Skin epidermis (tissue), 12 donors: Measurements from ENCODE around the gene ACP1.

Source experiments
- H3K27ac ChIP-seq, 21 experiments: fragments of 200-600 bp; sonication (generic) in 11 of 21; one replicate each; pipeline ENCODE4 v1.5.0; 2020; ENCODE audit warnings: mild to moderate bottlenecking in 3 of 21, inconsistent platforms in 2 of 21, moderate library complexity in 2 of 21
- H3K4me3 ChIP-seq, 7 experiments: fragments of 200-600 bp; sonication (generic) in 2 of 7; one replicate each; pipeline ENCODE4 v1.5.0; 2020; ENCODE audit warnings: inconsistent platforms in 2 of 7, mild to moderate bottlenecking in 2 of 7, moderate library complexity in 1 of 7

The ACP1 gene

DNA sequence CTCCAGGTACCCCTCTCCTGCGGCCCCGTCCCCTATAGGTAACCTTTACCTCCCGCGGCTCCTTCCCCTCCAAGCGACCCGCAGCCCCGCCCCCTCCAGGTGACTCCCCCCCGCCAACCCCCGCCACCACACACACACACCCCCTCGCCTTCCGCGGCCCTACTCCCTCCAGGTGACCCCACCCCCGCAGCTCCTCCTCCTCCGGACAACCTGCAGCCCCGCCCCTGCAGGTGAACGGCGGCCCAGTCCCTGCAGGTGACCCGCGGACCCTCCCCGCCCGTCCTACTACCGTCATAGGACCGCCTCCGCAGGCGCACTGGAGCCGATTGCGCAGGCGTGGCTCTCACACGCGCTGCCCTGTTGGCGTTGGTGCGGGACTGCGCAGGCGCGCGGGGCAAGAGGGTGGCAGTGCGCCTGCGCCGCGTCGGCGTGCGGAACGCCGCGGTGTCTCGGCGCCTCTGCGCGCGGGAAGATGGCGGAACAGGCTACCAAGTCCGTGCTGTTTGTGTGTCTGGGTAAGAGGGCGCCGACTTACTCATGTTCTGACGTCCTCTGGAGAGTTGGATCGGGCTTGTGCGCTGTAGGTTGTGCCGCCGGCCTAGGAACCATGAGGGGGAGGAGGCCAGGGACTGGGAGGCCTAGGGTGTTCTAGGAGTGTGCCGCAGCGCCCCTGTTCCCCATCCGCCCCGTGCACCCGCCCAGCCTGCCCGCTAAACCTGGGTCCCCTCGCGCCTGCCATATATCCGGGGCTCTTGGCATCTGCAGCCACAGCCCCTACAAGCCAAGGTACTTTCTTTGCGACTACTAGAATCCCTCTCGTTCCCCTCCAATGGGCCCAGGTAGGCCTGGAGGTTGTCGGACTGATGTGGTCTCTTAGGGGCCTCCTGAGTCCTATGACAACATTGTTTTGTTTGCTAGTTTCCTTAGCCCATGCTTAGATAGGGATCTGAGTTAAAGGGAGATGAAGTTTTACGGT, at the start of gene ACP1:
Gene ACP1 (plus strand): TSS at position 455 of the 976 bp plus-strand sequence. CDS start 18 bp downstream, at position 473.
- H3K27ac ChIP-seq: peak within 1 kb of the TSS; percentile 66 to 94 (median 90)
- peak within 1 kb of the TSS; percentile 69 to 92 (median 83) for H3K4me3 ChIP-seq

DNA sequence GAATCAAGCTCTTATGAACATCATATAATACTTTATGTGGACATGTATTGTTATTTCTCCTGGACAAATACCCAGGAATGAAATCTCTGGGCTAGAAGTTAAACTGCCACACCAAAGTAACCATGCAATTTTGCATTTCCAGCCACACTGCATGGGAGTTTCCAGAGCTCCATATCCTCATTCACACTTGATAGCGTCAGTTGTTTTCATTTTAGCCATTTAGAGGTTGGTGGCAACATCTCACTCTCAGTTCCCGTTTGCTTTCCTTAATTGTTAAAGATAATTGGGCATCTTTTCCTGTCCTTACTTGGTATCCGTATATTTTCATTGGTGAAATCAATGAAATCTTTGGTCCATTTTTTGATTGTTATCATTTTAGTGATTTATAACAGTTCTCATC, 48.7 kb upstream of the ACP1 start:
- H3K4me3 ChIP-seq: no peak overlapping the region
- no peak overlapping the region for H3K27ac ChIP-seq

DNA sequence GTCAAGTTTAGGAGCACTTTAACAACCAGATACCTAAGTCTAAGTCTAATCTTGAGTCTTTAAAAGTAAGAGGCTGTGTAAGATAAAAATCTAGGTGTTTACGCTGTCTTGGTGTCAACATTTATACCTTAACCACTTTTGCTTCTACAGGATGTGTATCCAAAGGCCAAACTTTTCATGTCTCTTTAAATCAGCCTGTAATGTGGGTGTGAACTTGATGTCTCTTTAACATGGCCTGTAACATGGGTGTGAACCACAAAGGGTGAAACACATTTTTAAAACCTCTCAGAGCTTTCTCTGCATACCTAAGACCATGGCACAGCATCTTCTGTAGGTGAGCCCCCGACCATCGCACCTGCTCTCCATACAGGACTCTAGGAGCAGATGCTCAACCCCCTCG, 41.3 kb upstream of the ACP1 start:
- Histone ChIP-seq H3K27ac (no peak overlapping the region), H3K4me3 (no peak overlapping the region)

DNA sequence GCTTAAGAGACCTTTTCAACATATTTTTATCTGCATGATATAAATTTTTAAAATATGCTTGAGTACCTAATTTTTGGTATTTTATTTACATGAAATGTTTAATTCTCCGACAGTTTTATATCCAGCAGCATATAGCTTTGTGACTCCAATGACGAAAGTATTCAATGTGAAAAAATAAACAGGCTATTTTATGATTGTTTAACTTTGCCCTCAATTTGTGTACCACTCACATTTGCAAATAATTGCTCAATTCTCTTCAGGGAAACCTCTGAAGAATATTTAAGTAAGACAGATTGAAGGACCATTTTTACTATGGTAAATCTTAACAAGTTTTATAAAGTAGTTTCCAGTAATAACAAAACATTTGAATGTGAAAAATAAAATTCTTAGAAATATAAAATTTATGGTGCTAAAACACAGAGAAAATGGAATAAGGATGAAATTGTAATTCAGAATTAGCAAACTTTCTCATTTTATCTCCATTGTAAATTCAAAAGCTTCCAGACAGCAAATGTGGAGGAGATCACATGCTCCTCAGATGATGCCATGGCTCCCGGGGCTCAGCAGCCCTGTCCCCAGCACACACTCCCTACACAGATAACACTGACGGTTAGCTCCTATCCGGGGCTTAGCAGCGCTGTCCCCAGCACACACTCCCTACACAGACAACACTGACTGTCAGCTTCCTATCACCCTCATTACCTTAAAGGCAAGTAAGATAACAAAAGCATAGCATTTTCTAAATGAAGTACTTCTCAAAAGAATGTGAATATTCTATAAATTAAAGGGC, 40.6 kb upstream of the ACP1 start:
- no peak overlapping the region for H3K4me3 ChIP-seq
- no peak overlapping the region for H3K27ac ChIP-seq

DNA sequence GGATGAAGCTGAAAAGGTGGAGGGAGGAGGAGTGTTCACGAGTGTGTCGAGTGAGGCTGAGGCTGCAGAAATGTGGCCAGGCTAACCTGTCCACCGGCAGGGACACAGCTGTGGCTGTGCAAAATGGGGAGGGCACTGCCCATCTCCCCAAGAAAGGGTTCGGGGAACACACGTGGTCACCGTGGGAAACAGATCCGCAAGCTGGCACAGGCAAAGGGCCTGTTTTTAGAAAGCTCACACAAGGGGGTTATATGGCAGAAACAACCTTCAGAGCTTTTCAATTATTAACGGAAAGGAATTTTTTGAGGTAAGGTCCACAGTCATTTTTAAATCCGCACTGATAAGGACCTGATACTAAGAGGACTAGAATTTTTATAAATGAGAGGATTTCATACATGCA, 36.6 kb upstream of the ACP1 start:
- Histone ChIP-seq H3K4me3 (no peak overlapping the region), H3K27ac (no peak overlapping the region)

DNA sequence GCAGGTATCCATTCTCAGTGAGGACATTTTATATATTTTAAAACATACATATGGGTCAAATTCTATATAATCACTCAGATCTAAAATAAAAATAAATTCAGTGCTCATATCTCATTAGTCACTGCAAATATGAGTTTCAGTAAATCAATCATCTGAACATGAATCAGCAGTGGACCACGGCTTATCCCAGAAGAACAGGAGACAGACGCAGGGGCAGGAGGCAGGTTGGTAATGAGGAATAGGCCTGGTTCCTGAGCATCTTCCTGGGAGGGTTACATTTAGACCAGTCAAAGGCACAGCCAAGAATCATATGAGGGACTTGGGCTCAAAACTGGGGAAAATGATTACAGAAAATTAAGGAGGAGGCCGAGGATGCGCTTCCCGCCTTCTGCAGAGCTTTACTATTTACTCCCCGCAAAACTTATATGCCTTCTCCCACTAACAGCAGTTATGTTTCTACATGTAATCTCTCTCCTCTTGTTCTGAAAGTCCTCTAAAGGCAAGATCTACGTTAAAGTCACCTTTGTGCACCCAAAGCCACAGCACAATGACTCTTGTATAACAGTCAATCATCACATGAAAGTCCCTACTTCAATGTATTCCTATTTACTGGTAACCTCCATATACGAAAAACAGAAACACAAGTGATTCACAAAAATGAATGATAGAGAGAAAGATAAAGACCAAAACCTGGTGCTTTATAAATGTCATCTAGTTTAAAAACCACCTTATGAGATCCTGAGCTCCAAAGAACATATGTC, 36.0 kb upstream of the ACP1 start:
- no peak overlapping the region for H3K27ac ChIP-seq
- H3K4me3 ChIP-seq: no peak overlapping the region

DNA sequence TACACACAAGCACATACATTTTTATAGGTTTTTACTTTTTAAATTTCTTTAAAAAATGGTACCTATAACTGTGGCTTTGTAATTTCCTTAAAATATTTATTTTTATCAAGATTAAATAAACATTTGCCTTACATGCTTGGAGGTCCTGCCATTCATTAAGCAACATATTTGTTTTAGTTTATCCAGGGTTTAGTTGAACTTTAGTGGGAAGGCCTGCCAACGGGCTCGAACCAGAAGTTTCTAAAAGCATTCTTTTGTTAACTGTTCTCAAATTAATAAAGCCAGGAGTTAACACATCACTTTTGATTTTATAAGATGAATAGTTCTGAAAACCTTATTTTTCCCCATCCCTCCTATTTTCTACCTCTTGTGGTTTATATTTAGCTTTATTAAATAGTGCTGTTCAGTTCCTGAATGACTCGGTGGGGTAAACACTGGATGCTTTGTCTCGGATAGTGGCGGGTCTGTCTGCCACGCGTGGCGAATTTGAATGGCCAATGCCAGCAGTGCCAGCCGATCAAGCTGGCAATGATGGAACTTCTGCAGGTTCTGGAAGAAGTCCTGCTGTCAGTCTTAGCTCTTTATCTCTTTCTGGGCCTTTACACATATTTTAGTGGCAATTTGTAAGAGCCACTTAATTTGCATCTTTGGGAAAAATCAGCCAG, 33.1 kb upstream of the ACP1 start:
- H3K4me3 ChIP-seq: no peak overlapping the region
- no peak overlapping the region for H3K27ac ChIP-seq

DNA sequence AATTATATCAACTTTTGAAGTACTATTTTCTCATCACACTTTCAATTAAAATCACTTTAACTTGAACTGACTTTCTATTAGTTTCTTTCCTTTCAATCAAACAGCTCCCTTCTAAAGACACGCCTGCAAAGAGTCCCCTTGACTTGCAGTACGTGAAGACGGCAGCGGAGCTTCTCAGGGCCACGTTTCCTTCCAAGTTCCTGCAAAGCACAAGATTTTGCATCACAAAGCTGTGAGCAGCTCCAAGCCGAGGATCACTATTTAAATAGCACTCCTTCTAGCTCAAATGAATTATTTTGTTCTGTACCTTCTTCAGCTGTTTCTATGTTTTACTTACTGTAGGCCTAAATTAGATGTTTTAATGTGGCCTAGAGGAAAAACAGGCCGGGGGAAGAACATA, 31.7 kb upstream of the ACP1 start:
- Histone ChIP-seq H3K27ac (no peak overlapping the region), H3K4me3 (no peak overlapping the region)

DNA sequence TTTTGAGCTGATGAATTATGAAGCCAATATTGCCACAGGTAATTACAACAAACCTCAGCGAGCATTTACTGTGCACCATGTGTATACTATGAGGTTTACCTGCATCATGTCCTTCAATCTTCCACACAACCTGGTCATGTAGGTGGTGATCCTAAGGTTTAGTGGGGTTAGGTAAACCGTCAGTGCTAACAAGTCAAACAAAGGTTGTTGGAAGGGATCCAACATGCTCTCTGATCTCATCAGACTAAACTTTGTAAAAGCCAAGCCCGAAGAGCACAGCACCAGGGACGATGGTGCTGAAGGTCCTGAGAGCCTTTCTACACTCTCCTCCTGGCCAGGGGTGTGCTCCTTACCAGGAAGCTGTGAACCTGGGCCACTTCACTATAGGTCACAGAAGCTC, 30.3 kb upstream of the ACP1 start:
- no peak overlapping the region for H3K4me3 ChIP-seq
- H3K27ac ChIP-seq: no peak overlapping the region

DNA sequence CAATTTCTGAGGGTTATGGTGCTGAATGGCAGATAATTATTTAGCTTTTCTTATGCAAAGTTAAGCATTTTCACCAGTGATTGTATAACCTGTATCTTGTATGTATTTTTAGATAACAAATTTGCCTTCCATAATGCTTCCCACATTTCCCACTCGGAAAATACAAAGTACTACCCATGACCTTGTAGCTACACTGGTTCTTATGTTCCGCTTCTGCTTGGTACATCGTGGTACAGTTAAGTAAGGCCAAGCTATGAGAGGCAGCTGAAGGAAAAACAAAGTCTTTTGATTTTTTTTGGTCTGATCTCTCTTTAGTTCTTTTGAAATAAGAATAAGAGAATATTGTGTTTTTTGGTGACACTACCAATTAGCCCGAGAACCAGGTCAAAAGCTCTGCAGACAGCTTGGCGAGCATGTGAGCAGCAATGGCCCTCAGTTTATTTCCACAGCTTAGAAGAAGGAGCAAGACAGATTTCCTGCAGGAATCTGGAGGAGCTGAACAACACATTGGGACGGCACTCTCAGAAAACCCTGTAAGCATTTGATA, 27.7 kb upstream of the ACP1 start:
- Histone ChIP-seq H3K27ac (no peak overlapping the region), H3K4me3 (no peak overlapping the region)

DNA sequence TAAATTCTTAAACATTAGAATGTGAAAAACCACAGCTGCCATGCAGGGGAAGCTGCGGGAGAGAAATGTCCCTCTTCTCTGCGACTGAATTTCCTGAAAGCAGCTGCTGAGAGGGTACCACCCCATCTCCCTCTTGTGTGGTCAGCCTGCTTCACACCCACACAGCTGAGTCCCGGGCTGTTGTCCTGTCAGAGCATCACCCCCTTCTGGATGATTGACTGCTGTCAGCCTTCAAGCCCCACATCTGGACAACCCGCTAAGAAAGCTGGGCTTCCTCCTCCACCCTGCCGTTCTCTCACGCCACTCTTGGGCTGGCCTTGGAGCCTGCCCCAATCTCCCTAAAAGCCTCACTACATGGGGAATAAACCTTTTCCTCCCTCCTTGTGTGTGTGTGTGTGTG, 26.9 kb upstream of the ACP1 start:
- H3K4me3 ChIP-seq: no peak overlapping the region

DNA sequence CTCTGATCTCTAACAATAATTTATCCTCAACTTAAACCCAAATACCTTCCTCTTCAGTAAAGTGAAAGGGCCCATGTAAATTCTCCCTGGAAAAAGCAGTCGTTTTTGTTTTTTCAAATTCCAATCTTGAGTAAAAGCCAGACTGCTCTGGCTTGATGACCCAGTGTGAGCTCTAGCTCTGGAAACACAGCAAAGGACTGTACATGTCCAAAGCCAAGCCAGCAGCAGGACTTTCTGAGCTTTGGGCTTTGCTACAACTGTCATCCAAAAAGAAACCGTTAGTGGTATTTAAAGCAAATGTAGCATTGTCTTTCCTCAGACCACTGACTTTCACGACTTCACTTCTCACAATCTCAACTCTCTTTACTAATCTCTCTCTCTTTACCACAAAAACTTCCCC, 26.3 kb upstream of the ACP1 start:
- H3K27ac ChIP-seq: no peak overlapping the region
- no peak overlapping the region for H3K4me3 ChIP-seq

More for the DNA sequence above, 26.9 kb upstream of the ACP1 start:
- no peak overlapping the region for H3K27ac ChIP-seq

DNA sequence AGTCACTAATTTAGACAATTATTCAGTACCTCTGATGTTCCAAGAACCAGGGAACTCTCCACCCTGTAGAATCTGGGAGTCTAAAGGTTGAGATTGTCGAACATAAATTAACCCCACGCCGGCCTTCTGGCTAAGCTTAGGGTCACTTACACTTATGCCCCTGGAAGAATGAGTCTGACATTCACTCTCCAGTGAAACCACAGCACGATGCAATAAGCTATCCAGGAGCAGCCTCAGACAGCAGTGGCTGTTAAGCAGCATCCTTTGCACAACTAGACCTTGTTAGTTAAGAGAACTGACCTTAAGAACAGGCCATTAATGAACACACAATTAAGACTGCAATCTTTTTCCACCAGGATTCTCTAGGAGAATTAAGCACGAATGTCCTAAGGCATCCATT, 25.9 kb upstream of the ACP1 start:
- no peak overlapping the region for H3K27ac ChIP-seq
- no peak overlapping the region for H3K4me3 ChIP-seq

DNA sequence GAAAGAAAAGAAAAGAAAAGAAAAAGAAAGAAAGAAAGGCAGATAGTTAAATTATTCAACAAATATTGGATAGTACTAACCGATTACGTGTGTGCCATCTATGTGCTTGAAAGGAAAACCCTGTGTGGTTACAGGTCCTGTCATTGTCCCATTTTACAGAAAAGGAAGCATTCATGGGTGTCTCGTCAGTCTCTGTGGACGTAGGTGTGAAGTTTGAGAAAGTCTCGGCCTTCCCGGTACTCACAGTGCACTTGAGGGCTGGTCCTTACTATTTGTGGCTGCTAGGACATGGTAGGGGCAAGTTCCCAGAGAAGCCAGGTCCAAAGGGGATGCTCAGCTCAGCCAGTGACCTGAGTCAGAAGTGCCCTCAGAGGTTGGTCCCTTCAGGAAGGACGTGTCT, 20.2 kb upstream of the ACP1 start:
- H3K4me3 ChIP-seq: no peak overlapping the region
- H3K27ac ChIP-seq: no peak overlapping the region

DNA sequence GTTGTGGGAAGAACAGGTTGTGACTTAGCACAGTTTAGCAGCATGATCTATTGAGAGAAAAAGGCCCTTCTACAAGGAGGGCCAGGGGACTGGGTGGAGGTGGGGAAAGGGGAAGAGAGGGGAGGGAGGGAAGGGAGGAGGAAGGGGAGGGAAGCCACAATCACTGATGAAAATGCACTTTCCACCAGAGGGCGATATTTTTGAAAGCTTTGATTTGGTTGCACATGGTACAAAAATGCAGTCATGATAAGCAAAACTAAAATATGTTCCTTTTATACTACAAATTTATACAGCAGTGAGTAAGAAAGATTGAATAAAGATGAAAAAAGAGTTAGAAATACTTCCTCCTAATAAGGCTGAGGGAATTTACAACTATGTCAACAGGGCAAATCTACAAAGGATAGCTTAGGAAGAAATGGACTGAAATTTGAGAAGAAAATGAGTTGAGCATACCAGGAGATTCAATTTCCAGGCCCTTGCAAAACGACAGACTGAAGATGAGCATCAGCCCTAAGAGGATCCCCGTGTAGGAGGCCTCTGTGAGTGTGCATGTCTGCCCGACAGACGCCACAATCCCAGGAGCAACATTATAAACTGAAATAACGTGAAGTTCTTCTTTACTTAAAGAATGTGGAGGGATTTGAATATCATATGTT, 18.1 kb upstream of the ACP1 start:
- H3K4me3 ChIP-seq: no peak overlapping the region
- no peak overlapping the region for H3K27ac ChIP-seq

DNA sequence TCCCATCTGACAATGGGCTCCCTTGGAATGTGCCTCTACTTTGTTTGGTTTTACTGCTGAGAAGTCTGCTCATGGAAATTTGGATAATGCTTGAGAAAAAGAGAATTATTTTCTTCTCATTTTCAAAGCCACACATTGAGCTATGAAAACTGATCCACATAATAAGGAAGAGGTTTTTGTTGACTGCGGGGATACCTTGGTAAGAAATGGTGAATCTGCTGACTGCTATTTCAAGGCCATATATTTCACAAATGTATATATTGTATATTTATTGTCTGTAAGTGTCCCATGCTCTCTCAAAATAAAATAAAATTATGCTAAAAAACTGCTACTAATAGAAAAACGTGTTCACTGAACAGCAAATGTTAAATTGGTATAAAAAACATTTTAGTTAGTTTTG, 16.0 kb upstream of the ACP1 start:
- H3K4me3 ChIP-seq: no peak overlapping the region
- H3K27ac ChIP-seq: no peak overlapping the region

DNA sequence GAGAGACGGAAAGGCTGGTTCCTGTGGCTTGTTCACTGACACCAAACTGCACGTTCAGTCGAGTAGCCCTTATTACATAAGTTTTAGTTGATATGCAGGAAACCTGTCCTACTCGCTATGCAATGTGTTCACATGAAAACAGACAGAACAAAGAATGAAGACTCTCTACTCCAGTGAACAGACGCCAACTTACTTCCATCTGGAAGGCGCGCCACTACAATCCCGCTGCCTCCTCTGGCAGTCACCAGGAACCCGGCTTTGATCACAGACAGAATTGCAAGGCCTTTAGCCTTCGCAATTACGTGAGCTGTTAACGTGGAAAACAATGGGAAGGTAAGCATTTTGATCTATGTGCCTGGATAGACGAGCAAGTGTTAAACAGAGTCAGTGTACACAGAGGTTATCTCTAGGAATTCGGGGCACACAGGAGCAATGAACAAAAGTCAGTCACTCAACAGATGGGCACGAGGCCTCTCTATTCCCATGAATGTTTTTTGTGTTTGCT, 15.2 kb upstream of the ACP1 start:
- H3K27ac ChIP-seq: peak overlapping the region in 1 of 21 experiments; percentile 23
- no peak overlapping the region for H3K4me3 ChIP-seq

DNA sequence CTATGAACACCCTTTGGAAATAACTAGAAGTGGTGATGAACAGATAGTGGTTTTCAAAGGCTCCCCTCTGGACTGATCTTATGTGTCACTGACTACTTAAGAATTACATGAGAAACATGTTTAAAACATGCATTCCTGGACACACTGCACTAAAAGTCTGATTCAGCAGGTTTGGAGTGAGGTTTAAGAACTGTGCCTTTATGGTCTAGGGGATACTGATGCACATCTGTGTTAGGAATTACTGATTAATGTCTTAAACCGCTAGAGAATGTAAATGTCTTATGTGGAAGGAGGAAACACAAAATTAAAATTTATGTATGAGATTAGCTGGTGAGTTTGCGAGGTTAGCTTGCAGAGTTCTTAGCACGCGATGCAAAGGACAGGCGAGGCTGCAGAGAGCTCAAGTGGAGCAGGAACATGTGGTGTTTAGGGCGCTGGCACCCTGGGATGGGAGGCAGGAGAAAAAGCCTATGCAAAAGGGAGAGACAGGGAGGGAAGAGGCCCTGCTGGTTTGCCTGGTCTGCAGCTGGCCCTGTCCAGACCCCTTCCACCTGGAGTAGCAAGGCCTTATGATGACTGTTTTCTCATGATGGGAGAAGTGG, 12.6 kb upstream of the ACP1 start:
- Histone ChIP-seq H3K4me3 (no peak overlapping the region), H3K27ac (no peak overlapping the region)
